WTC11 (cell line): ENCODE measurements around the gene MAPK8IP1.

ENCODE experiments used
- CREM ChIP-seq: sonication (generic); formaldehyde crosslinking; IDR thresholded peaks from 2 replicates; pipeline ENCODE4 v1.8.1; 2022; ENCODE audit warnings: mild to moderate bottlenecking, missing genetic modification reagents, moderate library complexity
- ELF4 ChIP-seq: sonication (generic); formaldehyde crosslinking; IDR thresholded peaks from 2 replicates; pipeline ENCODE4 v1.8.1; 2022; ENCODE audit warnings: low read depth, mild to moderate bottlenecking, moderate library complexity, missing genetic modification reagents
- HMGA2 ChIP-seq: fragments of 250-450 bp; sonication (Bioruptor Pico); IDR thresholded peaks from 2 replicates; pipeline ENCODE4 v1.4.0; 2021; ENCODE audit warnings: mild to moderate bottlenecking, moderate library complexity
- ZNF138 ChIP-seq: sonication (generic); formaldehyde crosslinking; conservative IDR thresholded peaks from 2 replicates; pipeline ENCODE4 v1.8.1; 2022; ENCODE audit warnings: mild to moderate bottlenecking, moderate library complexity, missing genetic modification reagents
- TF ChIP-seq, protein P1 (sequence below): sonication (generic); formaldehyde crosslinking; IDR thresholded peaks from 2 replicates; pipeline ENCODE4 v1.8.1; 2023; ENCODE audit warnings: mild to moderate bottlenecking, missing genetic modification reagents
- TF ChIP-seq, protein P2 (sequence below): fragments of 200-600 bp; IDR thresholded peaks from 2 replicates; pipeline ENCODE4 v1.8.0; 2022; ENCODE audit warnings: antibody characterized with exemption
- TF ChIP-seq, protein P3 (sequence below): sonication (generic); formaldehyde crosslinking; IDR thresholded peaks from 2 replicates; pipeline ENCODE4 v1.8.0; 2022; ENCODE audit warnings: mild to moderate bottlenecking, missing genetic modification reagents
- TF ChIP-seq, protein P4 (sequence below): sonication (generic); formaldehyde crosslinking; IDR thresholded peaks from 2 replicates; pipeline ENCODE4 v1.8.1; 2023; ENCODE audit warnings: mild to moderate bottlenecking, missing genetic modification reagents, moderate library complexity
- TF ChIP-seq, protein P5 (sequence below): fragments of 250-450 bp; sonication (Bioruptor Pico); IDR thresholded peaks from 2 replicates; pipeline ENCODE4 v1.9.0; 2021; ENCODE audit warnings: mild to moderate bottlenecking

DNA sequence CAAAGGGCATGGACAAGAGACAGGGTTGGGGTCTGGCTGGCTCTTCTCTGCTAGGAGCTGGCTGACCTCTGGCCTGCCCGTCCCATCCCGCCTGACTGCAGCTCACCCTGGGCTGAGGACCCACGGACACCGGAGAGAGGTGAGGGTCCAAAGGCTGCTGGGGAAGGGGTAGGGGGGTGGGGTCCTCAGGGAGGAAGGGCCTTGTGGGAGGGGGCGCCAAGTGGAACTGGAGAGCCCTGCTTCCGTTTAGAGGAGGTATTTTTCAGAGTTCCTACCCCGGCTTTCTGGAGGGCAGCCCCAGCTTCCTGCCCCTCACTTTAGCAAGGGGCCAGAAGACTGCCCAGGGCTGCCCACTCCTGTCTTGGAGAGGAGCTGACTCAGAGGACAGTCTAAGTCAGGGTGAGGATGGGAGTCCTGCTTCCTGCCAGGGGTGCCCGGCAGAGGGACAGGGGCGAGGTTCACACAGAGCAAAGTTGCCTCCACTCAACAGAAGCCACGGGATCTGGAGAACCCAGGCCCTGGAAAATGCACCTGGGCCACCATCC, 44.1 kb downstream of the MAPK8IP1 start:
- TF ChIP-seq, protein P1, sequence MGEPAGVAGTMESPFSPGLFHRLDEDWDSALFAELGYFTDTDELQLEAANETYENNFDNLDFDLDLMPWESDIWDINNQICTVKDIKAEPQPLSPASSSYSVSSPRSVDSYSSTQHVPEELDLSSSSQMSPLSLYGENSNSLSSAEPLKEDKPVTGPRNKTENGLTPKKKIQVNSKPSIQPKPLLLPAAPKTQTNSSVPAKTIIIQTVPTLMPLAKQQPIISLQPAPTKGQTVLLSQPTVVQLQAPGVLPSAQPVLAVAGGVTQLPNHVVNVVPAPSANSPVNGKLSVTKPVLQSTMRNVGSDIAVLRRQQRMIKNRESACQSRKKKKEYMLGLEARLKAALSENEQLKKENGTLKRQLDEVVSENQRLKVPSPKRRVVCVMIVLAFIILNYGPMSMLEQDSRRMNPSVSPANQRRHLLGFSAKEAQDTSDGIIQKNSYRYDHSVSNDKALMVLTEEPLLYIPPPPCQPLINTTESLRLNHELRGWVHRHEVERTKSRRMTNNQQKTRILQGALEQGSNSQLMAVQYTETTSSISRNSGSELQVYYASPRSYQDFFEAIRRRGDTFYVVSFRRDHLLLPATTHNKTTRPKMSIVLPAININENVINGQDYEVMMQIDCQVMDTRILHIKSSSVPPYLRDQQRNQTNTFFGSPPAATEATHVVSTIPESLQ (CRISPR knock-in tag) = no peak
- TF ChIP-seq ZNF138 (CRISPR knock-in tag) = no peak
- TF ChIP-seq, protein P2, sequence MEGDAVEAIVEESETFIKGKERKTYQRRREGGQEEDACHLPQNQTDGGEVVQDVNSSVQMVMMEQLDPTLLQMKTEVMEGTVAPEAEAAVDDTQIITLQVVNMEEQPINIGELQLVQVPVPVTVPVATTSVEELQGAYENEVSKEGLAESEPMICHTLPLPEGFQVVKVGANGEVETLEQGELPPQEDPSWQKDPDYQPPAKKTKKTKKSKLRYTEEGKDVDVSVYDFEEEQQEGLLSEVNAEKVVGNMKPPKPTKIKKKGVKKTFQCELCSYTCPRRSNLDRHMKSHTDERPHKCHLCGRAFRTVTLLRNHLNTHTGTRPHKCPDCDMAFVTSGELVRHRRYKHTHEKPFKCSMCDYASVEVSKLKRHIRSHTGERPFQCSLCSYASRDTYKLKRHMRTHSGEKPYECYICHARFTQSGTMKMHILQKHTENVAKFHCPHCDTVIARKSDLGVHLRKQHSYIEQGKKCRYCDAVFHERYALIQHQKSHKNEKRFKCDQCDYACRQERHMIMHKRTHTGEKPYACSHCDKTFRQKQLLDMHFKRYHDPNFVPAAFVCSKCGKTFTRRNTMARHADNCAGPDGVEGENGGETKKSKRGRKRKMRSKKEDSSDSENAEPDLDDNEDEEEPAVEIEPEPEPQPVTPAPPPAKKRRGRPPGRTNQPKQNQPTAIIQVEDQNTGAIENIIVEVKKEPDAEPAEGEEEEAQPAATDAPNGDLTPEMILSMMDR = no peak
- TF ChIP-seq, protein P3, sequence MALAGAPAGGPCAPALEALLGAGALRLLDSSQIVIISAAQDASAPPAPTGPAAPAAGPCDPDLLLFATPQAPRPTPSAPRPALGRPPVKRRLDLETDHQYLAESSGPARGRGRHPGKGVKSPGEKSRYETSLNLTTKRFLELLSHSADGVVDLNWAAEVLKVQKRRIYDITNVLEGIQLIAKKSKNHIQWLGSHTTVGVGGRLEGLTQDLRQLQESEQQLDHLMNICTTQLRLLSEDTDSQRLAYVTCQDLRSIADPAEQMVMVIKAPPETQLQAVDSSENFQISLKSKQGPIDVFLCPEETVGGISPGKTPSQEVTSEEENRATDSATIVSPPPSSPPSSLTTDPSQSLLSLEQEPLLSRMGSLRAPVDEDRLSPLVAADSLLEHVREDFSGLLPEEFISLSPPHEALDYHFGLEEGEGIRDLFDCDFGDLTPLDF (CRISPR knock-in tag) = no peak
- TF ChIP-seq, protein P4, sequence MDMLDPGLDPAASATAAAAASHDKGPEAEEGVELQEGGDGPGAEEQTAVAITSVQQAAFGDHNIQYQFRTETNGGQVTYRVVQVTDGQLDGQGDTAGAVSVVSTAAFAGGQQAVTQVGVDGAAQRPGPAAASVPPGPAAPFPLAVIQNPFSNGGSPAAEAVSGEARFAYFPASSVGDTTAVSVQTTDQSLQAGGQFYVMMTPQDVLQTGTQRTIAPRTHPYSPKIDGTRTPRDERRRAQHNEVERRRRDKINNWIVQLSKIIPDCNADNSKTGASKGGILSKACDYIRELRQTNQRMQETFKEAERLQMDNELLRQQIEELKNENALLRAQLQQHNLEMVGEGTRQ (CRISPR knock-in tag) = no peak
- no peak for TF ChIP-seq CREM
- TF ChIP-seq, protein P5, sequence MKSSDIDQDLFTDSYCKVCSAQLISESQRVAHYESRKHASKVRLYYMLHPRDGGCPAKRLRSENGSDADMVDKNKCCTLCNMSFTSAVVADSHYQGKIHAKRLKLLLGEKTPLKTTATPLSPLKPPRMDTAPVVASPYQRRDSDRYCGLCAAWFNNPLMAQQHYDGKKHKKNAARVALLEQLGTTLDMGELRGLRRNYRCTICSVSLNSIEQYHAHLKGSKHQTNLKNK (CRISPR knock-in tag) = no peak
- no peak for TF ChIP-seq ELF4 (CRISPR knock-in tag)
- TF ChIP-seq HMGA2 (CRISPR knock-in tag) = no peak
